ENCODE measurements around the gene HNRNPC. TPM values are rescaled to one million over a fixed set of nuclear protein-coding genes. Genes with fewer than 3 reads are reported as not detected.
"Not testable (repeated sequence)": the region's sequence is repeated elsewhere in the genome, so short reads cannot be mapped to it uniquely, and the experiment has no call there.

Gene HNRNPC
- total RNA-seq, 1 donor from 2014 or later, result 715 TPM

DNA sequence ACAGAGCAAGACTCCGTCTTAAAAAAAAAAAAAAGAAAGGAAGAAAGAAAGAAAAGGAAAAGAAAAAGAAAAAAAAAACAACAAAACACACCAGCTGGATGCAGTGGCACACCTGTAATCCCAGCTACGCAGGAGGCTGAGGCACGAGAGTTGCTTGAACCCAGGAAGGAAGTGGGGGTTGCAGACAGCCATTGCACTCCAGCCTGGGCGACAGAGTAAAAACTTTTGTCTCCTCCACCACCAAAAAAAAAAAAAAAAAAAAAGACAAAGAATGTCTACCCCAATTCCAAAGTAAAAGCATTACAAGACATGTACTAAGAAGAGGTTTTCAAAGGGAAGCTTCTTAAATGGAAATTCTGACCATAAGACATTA lies 53.4 kb downstream of the HNRNPC start:
- intact Hi-C loops (cut with micrococcal nuclease), result loop anchor here (2.0 kb wide), 1 partner anchor 15 kb away; no protein-coding TSS in a partner anchor

DNA sequence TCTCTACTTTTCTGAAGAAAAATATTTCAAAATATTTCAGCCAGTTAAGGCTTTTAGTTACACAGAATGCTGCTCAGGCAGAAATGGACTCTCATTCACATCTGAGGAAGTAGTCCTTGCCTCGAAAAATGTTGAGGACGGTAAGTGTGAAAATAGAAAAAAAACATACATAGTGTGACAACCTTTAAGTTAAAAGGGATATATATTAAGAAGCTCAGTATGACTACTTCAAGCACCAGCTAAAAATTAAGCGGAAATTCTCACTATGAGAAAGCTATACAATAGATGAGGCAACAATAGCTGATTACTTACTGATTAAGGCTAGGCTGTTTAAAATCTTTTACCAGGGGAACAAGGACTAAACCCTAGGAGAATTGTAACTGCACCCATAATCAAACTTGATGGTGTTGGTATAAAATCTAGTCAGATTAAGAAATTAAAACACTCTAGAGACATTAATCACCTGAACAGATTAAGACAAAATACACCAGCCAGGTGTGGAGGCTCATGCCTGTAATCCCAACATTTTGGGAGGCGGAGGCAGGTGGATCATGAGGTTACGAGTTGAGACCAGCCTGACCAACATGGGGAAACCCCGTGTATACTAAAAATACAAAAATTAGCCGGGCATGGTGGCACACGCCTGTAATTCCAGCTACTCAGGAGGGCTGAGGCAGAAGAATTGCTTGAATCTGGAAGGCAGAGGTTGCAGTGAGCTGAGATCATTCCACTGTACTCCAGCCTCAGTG lies 53.9 kb downstream of the HNRNPC start:
- intact Hi-C loops (cut with micrococcal nuclease), result no loop called here

DNA sequence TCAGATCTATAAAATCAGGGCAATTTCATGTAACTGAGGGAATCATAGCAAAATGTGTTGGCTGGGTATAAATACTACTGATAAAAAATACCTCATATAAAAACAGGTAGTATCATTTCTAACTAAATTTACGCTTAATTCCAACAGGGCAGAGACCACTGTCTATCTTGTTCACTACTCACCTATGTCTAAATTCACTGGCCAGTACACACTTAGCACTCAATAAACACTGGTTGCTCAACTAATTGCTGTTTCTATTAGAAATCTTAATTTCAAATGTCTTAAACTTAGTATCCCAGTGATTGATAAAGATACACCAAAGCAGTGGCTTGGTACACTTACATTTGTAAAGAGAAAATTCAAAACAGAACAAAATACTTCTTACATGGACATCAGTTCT lies 55.6 kb downstream of the HNRNPC start:
- intact Hi-C loops (cut with micrococcal nuclease), result no loop called here

DNA sequence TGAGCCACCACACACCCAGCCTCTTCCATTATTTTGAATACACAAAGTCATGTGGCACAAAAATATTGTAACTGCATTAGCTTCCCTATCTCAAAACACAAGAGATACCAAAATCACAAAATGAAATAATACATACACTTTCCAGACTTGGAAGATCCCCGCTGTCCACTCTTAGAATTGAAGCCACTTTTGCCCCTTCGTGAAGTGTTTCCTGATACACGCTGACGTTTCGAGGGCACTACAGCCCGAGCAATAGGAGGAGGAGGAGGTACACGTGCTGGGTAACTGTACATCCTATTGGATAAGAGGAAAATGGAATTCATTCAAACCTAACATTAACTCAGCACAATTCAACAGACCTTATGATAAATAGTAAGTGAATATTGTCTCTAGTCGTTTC lies 56.4 kb downstream of the HNRNPC start:
- intact Hi-C loops (cut with micrococcal nuclease), result not testable (repeated sequence)

DNA sequence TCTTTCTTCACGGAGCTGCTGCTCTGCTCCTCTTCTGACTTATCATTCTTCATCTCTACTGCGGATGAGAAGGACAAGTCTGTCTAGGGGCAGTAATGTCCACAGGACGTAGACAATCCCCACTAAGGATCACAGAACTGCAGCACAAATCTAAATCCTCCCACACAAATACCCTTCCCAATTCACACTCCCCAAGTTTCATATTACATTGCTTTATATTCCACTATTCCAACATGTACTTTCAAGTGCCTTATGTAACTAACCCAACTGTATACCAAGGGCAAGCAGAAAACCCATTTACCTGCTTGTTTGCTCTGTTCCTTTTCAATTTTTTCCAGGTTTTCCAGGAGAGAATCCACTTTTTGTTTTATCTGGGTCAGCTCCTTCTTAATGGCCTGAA lies 57.7 kb downstream of the HNRNPC start:
- intact Hi-C loops (cut with micrococcal nuclease), result no loop called here

DNA sequence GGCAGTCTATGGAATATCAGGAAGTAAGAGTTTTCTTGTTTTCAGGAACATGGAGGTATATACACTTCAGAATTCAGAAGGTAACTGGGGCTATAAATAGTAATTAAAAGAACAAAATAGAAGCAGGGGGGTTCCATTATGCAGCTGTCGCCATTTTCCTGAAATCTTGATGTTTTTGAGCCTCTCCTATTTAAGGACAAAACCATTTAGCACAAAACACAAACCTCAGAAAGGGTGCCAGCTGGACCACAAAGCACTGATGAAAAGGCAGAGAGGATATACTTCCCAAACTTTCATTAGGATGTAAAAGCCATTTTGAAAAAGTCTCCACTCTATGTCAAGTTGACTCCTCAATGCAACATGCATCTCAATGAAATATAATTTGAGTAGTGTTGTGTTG lies 59.2 kb downstream of the HNRNPC start:
- intact Hi-C loops (cut with micrococcal nuclease), result no loop called here

DNA sequence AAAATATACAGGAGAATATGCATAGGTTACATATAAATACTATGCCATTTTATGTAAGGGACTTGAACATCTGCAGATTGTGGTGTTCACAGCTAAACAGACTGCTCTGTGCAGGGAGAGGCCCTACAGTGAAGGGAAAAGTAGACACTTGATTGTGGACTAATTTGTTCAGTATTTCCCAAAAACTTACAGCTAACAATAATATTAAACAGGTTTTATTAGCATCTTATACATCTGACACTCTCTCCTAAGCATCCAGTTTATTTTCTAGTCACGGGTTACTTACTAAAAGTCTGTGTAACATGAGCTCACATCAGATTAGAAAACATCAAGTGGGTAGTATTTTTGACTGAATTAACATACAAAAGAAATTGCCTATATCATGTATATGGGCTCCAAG lies 60.1 kb downstream of the HNRNPC start:
- intact Hi-C loops (cut with micrococcal nuclease), result no loop called here

DNA sequence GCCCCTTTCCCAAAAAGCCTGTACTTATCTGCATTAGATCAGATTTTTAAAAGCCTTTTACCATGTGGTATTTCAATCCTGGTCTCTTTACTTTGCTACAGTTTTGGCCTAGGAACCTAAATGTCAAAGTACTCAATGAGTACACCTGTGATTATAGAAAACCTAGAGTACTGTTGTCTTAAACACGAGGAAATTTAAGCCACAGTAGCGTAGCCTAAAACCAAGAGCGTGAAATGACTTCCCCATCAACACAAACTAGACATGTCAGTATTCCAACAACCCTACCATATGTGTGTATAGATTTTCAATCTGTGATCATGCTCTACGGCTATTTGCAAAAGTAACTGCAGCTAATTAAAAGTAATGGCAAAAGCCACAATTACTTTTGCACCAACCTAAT lies 60.7 kb downstream of the HNRNPC start:
- intact Hi-C loops (cut with micrococcal nuclease), result no loop called here

DNA sequence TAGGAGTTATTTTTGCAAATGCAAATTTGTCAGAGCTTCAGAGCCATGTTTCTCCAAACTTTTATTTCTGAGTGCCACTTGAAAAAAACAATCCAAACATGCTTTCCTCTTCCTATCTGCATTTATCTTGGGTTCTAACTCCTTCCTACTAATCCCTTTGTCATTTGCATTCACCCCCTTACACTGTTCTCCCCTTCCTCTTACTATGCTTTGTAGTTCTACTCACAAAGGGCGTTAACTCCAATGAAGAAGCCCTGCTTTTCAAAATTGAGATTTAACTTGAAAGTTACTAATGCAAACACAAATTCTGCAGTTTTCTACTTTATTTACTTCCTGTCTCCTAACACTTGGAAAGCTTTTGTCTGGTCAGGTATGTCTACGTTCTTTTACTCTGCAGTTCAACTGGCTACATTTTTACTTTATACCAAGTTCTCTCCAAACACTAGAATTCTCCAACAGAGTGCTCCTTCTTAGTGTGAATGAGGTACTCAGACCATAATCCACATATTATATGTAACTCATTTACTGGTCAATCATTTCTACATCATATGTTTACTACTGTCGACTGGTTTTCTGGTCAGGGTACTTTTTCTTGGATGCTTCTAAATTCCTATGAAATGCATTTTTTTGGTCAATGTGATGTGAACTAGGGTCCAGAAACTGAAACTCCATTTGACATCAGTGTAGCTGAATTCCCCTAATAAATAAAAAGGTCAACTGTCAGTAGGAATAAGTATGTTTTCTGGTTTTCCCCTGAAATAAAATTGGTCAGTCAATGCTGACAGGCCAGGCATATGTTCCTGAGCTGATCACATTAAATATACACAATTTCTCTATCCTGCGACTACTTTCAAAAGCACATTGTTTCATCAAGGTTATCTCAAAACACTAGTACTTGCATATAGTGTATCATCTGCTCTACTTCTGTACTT lies 62.2 kb downstream of the HNRNPC start:
- intact Hi-C loops (cut with micrococcal nuclease), result loop anchor here (2.0 kb wide), 1 partner anchor 14 kb away; no protein-coding TSS in a partner anchor

DNA sequence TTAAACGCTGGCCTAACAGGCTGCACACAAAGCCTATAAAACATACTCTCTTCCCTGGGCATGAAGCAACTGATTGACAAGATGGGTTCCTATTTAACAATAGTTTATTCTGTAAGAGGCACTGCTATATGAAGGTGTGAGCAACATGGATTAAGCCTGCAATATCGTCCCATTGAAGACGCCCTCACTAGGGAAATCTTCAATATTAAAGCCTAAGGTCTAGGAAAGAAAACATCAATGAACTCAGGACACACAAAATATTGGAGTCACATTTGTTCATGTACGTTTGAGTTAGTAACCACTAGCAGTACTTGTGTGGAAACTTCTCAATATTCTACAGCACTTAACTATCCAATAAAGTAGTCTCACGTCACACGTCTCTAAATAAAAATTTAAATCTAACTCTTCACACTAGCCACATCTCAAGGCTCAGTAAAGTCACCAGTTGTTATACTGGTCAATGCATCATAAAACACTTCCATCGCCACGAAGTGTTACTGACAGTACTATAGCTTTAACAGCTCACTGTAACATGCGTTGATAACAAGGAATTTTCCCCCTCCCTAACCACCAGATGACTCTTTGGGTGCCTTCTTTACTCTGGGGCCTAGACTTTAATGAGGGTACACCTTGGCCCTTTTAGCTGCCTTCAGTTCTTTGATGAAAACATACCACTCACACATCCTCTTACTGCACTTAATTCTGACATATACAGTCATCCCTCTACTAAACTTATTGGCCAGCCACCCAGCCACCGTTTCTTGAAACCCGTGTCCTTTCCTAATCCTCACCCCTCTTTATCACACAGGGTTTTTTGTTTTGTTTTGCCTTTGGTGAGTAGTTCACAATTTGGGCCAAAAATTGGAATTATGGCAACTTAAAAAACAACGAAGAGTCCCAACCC lies 63.3 kb downstream of the HNRNPC start:
- intact Hi-C loops (cut with micrococcal nuclease), result loop anchor here (2.0 kb wide), 1 partner anchor 15 kb away; no protein-coding TSS in a partner anchor

DNA sequence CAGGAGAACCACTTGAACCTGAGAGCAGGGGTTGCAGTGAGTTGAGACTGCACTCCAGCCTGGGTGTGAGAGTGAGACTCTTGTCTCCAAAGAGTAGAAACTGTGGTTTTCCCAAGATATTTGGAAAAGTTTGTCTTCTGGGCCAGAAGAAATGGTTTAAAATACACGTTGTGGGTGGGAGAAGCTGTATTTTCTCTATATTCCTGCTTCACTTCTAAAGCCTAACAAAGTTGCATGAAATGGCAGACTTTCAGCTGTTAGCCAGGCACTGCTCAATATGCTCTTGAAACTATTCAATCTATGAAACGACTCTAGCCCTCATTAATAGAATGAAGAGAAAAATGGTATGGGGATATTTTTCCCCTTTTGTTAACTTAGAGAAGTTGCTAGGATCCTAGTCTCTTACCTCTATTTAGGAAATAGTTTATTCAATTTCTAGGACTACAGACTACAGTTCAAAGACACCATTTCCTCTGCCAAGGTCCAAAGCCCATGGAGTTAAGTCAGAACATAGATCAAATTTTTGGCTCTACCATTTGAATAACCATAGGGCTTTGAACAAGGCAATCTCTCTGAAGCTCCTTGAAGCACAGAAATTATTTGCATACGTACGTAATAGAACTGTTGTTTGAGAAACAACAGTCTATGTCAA lies 64.1 kb downstream of the HNRNPC start:
- intact Hi-C loops (cut with micrococcal nuclease), result no loop called here

DNA sequence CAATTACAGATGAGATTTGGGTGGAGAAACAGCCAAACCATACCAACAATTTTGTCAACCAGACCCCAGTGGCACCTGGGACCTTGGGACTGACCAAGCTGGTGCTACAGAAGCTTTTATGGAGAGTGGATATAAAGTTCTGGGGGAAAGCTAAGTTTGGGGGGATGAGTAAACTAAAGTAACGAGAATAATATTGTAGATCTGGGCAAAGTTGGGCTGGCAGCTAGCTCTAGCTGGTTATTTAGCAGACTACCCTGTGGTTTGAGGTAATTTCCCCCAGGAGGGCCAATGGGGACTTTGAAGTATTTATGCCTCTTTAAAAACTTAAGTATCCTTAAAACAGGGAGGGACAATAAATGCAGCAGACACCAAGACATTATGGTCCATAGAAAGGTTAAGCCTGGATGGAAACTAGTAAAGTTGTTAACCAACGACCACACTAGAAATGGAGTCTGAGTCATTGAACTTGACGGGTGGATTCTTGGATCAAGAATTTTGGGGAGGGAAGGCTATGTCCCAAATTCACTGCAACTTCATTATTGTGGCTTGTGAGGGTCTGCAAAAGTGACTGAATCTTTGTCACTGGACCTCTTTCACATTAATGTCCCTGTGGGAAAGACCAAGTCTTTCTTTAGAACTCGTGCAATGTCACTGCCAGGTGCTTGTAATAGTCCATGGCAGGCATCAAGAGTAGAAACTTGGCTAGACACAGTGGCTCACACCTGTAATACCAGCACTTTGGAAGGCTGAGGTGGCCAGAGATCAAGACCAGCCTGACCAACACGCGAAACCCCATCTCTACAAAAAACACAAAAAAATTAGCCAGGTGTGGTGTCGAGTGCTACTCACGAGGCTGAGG lies 64.8 kb downstream of the HNRNPC start:
- intact Hi-C loops (cut with micrococcal nuclease), result no loop called here

DNA sequence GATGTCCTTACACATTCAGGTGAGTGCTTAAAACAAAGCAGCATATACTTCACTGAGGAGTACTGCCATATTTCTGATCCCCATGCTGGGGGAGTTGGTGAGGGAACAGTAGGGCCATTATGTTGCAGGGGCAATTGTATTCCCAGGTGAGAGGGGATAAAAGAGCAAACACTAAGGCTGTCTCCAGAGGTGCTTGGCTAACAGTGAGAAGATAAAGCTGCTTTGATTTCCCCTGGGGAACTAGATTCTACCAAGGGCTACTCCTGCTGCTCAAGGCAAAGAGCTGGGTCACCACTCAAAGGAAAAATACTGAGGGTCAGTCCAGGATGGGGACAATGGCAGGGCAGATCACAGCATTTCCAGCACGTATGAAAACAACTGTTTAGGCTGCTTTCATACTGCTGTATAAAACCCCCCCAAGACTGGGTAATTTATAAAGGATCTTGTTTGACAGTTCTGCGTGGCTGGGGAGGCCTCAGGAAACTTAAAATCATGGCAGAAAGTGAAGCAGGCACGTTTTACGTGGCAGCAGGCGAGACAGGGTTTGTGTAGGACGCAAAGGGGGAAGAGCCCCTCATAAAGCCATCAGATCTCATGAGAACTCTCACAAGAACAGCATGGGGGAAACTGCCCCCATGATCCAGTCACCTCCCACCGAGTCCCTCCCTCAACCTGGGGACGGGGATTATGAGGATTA lies 65.6 kb downstream of the HNRNPC start:
- intact Hi-C loops (cut with micrococcal nuclease), result no loop called here

DNA sequence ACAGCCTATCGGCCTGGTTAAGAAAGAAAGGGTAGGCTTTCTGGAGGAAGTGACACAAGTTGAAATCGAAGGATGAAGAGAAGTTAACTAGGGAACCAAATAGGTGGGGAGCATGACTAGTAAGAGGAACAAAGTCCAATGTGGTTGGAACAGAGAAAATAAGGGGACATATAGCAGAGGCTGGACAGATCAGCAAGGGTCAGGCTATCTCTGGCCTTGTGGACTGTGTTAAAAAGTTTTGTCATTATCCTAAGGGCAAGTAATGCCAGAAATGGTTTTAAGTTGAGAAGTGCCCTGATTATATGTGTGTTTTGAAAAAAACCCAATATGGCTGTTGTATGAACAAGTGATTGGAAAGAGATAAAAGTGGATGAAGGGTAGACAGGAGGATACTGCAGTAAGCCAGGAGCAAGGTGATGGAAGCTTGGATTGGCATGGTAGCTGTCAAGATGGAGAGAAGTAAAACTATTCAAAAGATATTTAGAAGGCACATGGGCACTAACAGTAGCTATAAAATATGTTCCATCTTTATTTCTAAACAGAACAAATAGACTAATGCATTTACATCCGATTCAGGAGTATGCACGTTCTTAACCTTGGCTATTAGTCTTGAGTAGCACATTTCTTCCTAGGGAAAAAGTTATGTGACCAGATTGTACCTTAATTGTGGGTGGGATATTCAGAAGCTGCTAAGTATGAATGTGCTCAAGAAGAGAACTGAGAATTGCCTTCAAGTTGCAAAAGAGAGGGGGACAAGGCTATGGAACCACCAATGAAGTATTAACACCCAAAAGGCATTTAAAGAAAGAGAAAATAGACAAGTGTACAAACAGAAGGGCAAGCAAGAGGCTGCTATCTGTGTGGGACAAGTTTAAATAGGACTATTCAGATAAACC lies 66.5 kb downstream of the HNRNPC start:
- intact Hi-C loops (cut with micrococcal nuclease), result no loop called here

DNA sequence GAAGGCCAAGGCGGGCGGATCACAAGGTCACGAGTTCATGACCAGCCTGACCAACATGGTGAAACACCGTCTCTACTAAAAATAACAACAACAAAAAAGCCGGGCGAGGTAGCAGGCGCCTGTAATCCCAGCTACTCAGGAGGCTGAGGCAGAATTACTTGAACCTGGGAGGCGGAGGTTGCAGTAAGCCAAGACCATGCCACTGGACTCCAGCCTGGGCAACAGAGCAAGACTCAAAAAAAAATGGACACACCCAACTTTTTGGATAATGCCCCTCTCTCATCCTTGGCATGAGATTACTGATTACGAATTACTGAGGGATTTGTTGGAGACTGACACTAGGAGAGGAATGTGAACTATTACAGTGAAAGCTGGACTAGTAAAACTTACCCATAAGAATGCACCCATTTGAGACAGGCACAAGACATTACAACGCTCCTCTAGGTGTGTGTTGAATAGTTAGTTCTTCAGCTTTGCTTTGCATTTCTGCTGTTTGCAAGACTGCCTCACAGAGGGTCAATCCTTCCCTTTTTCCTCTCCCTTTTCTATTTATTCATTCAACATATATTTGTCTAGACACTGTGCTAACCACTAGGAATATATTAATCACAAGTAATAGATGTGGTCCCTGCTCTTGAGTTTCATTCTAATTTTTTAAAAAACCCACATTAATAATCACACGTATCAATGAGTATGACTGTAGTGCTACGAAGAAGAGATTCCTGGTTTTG lies 67.3 kb downstream of the HNRNPC start:
- intact Hi-C loops (cut with micrococcal nuclease), result no loop called here

DNA sequence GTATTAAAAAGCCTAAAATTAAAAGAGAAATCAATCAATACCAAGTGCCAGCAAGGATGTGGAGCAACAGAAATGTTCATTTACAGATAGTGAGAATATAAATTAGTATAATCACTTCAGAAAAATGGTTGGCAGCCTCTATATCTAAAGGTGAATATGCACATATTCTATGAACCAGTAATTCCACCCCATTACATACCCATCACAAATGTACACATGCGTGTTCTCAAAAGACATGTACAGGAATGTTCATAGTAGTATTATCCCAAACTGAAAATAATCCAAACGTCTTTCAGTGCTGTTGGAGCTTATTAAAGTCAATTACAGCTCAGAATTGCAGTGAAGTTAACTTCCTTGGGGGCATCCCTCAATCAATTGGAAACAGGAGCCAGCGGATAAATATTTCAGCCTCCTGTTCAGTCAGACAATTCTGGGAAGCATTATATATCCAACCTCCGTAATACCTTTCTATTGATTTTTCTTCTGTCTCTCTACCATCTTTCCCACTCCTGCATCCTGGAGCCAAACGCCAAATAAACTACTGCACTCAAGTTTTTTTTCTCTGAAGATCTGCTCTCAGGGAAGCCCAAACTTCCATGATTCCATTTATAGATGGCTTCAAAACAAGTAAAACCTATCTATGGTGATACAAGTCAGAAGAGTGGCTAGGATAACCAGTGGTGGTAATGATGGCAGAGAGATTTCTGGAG lies 68.3 kb downstream of the HNRNPC start:
- intact Hi-C loops (cut with micrococcal nuclease), result no loop called here

All from T-helper 1 cell treated with Interleukin-12 subunit alpha and Interleukin-12 subunit beta and Interleukin-4 antibody, amounts not matched to agents 30 ng/mL and 1 ng/mL, for 36 hours (primary cell).